M059J (cell line): ENCODE results near the gene TAL1. TPM values are rescaled to one million over a fixed set of nuclear protein-coding genes. Genes with fewer than 3 reads are reported as not detected.
A peak's percentile ranks its signal among the peaks of the same experiment; 100 is the strongest.

Experiments
- DNase-seq: peaks from one replicate; pipeline ENCODE4 v3.0.0-alpha.2; 2012; ENCODE audit warnings: low read depth
- total RNA-seq: library from RNA; depleted of rRNA; stranded (reverse); fragments of >200 nt; shearing (Covaris generic); gene quantifications from 2 replicates; pipeline ENCODE4 v1.2.3, GENCODE V29; 2014; rRNA removed

Gene TAL1
- total RNA-seq, 1 experiment from 2014 or later = not detected

DNA sequence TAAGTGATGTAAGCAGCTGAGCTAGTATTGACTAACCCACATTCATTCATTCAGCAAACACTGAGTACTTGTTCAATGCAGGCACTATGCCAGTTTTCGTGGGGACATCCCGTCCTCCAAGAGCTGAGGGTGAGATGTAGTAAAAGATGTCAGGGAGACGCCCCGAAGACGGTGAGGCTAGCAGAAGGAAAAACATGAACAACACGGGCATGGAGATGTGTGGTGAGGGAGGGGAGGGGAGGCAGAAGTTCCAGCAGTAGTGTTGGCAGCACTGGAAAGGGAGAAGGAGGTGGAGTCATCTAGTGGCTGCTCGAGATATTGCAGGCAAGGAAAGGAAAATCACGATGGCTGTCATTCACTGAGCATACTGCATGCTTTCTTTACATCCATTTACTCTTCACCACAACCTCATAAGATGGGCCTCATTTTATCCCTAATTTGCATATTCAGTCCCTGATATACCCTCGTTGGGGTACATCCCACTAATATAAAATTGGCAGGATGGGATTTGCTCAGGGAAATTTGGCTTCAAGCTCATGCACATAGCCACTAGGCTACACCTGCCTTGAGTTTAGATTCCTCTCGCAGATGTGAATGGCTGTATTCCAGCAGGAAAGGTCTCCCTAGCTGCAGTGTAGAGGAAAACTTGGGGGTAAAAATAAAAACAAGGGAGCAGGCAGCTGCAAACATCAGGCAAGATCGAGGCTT, 56.6 kb downstream of the TAL1 start:
- DNase-seq = peak; percentile 59

- no peak for DNase-seq
Measured at GRCh38 chr1:47174656-47175020, 57.4 kb downstream of the TAL1 start.

DNA sequence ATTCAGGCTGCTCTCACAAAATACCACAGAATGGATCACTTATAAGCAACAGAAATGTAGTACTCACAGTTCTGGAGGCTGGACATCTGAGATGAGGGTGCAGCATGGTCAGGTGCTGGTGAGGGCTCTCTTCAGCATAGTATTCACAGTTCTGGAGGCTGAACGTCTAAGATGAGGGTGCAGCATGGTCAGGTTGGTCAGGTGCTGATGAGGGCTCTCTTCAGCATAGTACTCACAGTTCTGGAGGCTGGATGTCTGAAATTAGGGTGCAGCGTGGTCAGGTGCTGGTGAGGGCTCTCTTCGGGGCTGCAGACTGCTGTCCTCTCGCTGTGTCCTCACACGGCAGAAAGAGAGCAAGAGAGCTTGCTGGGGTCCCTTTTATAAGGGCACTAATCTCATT, 59.2 kb downstream of the TAL1 start:
- no peak for DNase-seq

Other genes starting within 250 kb of the TAL1 start
- not detected in 2 replicates for gene CYP4X1, start 208.6 kb downstream of the TAL1 start, total RNA-seq
- not detected in 2 replicates for gene CYP4Z1, start 165.0 kb downstream of the TAL1 start, total RNA-seq
- not detected in 2 replicates for gene CYP4A22, start 94.8 kb downstream of the TAL1 start, total RNA-seq
- 0.49 and 0.81 TPM in 2 replicates for gene PDZK1IP1, start 42.2 kb downstream of the TAL1 start, total RNA-seq
- gene STIL, start 81.9 kb upstream of the TAL1 start, total RNA-seq = 34.4 and 48.1 TPM in 2 replicates
- 145 and 196 TPM in 2 replicates for gene CMPK1, start 101.6 kb upstream of the TAL1 start, total RNA-seq
- gene FOXE3, start 184.1 kb upstream of the TAL1 start, total RNA-seq = not detected in 2 replicates
- gene FOXD2, start 205.8 kb upstream of the TAL1 start, total RNA-seq = 0.37 and 0.94 TPM in 2 replicates